Activated CD8-positive, alpha-beta memory T cell treated with anti-CD3 and anti-CD28 coated beads, Interleukin-2, amount 10 ng/mL, durations not matched to agents 7 days and 5 days (primary cell): Measurements from ENCODE around the gene CTBP2. TPM values are rescaled to one million over a fixed set of nuclear protein-coding genes. Genes with fewer than 3 reads are reported as not detected.
A peak's percentile ranks its signal among the peaks of the same experiment; 100 is the strongest.

Experiments
- ATAC-seq: fragments of 150-1000 bp; cut with Tn5 transposase; one replicate; pipeline ENCODE4 v1.10.0; 2021; ENCODE audit warnings: moderate library complexity
- CTCF ChIA-PET: fragments of 350-600 bp; sonication (Branson Sonifier 250); formaldehyde crosslinking; loops from one replicate; lab custom pipeline; 2021; ENCODE audit warnings: antibody characterized with exemption; lab: Charles Lee
- DNase-seq: peaks from one replicate; pipeline ENCODE4 v3.0.0-alpha.2; 2020
- H3K27ac Mint-ChIP-seq: one replicate; pipeline ENCODE4 v1.8.0; 2021; ENCODE audit warnings: mild to moderate bottlenecking, mixed read lengths
- H3K27me3 Mint-ChIP-seq: one replicate; pipeline ENCODE4 v1.8.0; 2021; ENCODE audit warnings: mixed read lengths
- H3K36me3 Mint-ChIP-seq: one replicate; pipeline ENCODE4 v1.8.0; 2021; ENCODE audit warnings: mild to moderate bottlenecking, mixed read lengths
- H3K4me1 Mint-ChIP-seq: one replicate; pipeline ENCODE4 v1.8.0; 2021; ENCODE audit warnings: mixed read lengths
- H3K4me3 Mint-ChIP-seq: one replicate; pipeline ENCODE4 v1.8.0; 2021; ENCODE audit warnings: mild to moderate bottlenecking, moderate library complexity, mixed read lengths
- H3K9me3 Mint-ChIP-seq: one replicate; pipeline ENCODE4 v1.8.0; 2022; ENCODE audit warnings: low read depth, mixed read lengths
- total RNA-seq, 2 experiments: library from RNA; stranded (reverse); gene quantifications; one replicate each; pipeline ENCODE4 v1.2.3, GENCODE V29; 2021

CTBP2 gene
- total RNA-seq, 2 experiments from 2014 or later = 0.61 to 0.82 TPM

GRCh38 chr10:125004571-125005311 is 155.6 kb downstream of the CTBP2 start:
- Mint-ChIP-seq H3K4me3 (no peak overlapping the region), H3K27me3 (peaks cover 10% of the 10 kb centered on the region), H3K4me1 (no peaks in the 10 kb centered on the region), H3K9me3 (no peaks in the 10 kb centered on the region), H3K27ac (no peak overlapping the region), H3K36me3 (no peaks in the 10 kb centered on the region)
- ATAC-seq (no peak), DNase-seq (no peak)
- CTCF ChIA-PET = interaction anchor here (1.2 kb wide), 1 partner anchor 12 kb away, joined by 3 read pairs; no protein-coding TSS in a partner anchor

- peaks cover 7% of the 10 kb centered on the region for H3K27me3 Mint-ChIP-seq
- no peaks in the 10 kb centered on the region for H3K9me3 Mint-ChIP-seq
- DNase-seq (no peak), ATAC-seq (no peak)
- no peak overlapping the region for H3K4me3 Mint-ChIP-seq
- CTCF ChIA-PET = no interaction called here
- no peak overlapping the region for H3K27ac Mint-ChIP-seq
- no peaks in the 10 kb centered on the region for H3K4me1 Mint-ChIP-seq
- no peaks in the 10 kb centered on the region for H3K36me3 Mint-ChIP-seq
Measured at GRCh38 chr10:125003901-125004467, 156.4 kb downstream of the CTBP2 start.

- Mint-ChIP-seq H3K27me3 (peaks cover 2% of the 10 kb centered on the region), H3K27ac (no peak overlapping the region), H3K4me1 (no peaks in the 10 kb centered on the region), H3K36me3 (no peaks in the 10 kb centered on the region), H3K9me3 (no peaks in the 10 kb centered on the region), H3K4me3 (no peak overlapping the region)
- ATAC-seq (no peak), DNase-seq (no peak)
- CTCF ChIA-PET = interaction anchor here (1.1 kb wide), 1 partner anchor 11 kb away, joined by 4 read pairs; no protein-coding TSS in a partner anchor
Measured at GRCh38 chr10:125003146-125003900, 157.0 kb downstream of the CTBP2 start.

GRCh38 chr10:125002423-125003145 is 157.8 kb downstream of the CTBP2 start:
- Mint-ChIP-seq H3K4me3 (no peak overlapping the region), H3K27me3 (peaks cover 2% of the 10 kb centered on the region), H3K27ac (no peak overlapping the region), H3K36me3 (no peaks in the 10 kb centered on the region), H3K9me3 (no peaks in the 10 kb centered on the region), H3K4me1 (no peaks in the 10 kb centered on the region)
- CTCF ChIA-PET = interaction anchor here (1.1 kb wide), 1 partner anchor 10 kb away, joined by 4 read pairs; no protein-coding TSS in a partner anchor
- no peak for DNase-seq
- ATAC-seq = no peak

GRCh38 chr10:125002047-125002422 is 158.3 kb downstream of the CTBP2 start:
- no peak for ATAC-seq
- Mint-ChIP-seq H3K4me1 (no peaks in the 10 kb centered on the region), H3K27ac (no peak overlapping the region), H3K27me3 (no peaks in the 10 kb centered on the region), H3K9me3 (no peaks in the 10 kb centered on the region), H3K4me3 (no peak overlapping the region), H3K36me3 (no peaks in the 10 kb centered on the region)
- DNase-seq = no peak
- CTCF ChIA-PET = interaction anchor here (1.1 kb wide), 1 partner anchor 9 kb away, joined by 4 read pairs; no protein-coding TSS in a partner anchor

- ATAC-seq = no peak
- no peaks in the 10 kb centered on the region for H3K27me3 Mint-ChIP-seq
- no peaks in the 10 kb centered on the region for H3K4me1 Mint-ChIP-seq
- no peaks in the 10 kb centered on the region for H3K9me3 Mint-ChIP-seq
- no peak overlapping the region for H3K27ac Mint-ChIP-seq
- no peak overlapping the region for H3K4me3 Mint-ChIP-seq
- H3K36me3 Mint-ChIP-seq = no peaks in the 10 kb centered on the region
- no peak for DNase-seq
- CTCF ChIA-PET = no interaction called here
Measured at GRCh38 chr10:125001313-125002046, 158.9 kb downstream of the CTBP2 start.

GRCh38 chr10:125000366-125001312 is 159.7 kb downstream of the CTBP2 start:
- H3K9me3 Mint-ChIP-seq = no peaks in the 10 kb centered on the region
- DNase-seq (no peak), ATAC-seq (no peak)
- H3K4me3 Mint-ChIP-seq = no peak overlapping the region
- H3K36me3 Mint-ChIP-seq = no peaks in the 10 kb centered on the region
- CTCF ChIA-PET = interaction anchor here (1.2 to 2.1 kb wide), 2 partner anchors 9 to 47 kb away, joined by 4 to 7 read pairs; no protein-coding TSS in a partner anchor
- no peak overlapping the region for H3K27ac Mint-ChIP-seq
- H3K4me1 Mint-ChIP-seq = no peaks in the 10 kb centered on the region
- H3K27me3 Mint-ChIP-seq = no peaks in the 10 kb centered on the region

GRCh38 chr10:124999433-125000365 is 160.7 kb downstream of the CTBP2 start:
- Mint-ChIP-seq H3K4me3 (no peak overlapping the region), H3K9me3 (no peaks in the 10 kb centered on the region), H3K27me3 (no peaks in the 10 kb centered on the region), H3K4me1 (no peaks in the 10 kb centered on the region), H3K36me3 (no peaks in the 10 kb centered on the region), H3K27ac (no peak overlapping the region)
- DNase-seq (no peak), ATAC-seq (no peak)
- CTCF ChIA-PET = interaction anchor here (1.2 to 2.1 kb wide), 2 partner anchors 8 to 48 kb away, joined by 4 to 7 read pairs; no protein-coding TSS in a partner anchor

- CTCF ChIA-PET = interaction anchor here (2.1 kb wide), 1 partner anchor 7 kb away, joined by 7 read pairs; no protein-coding TSS in a partner anchor
- Mint-ChIP-seq H3K4me1 (no peaks in the 10 kb centered on the region), H3K27ac (no peak overlapping the region), H3K4me3 (no peak overlapping the region), H3K27me3 (no peaks in the 10 kb centered on the region), H3K36me3 (no peaks in the 10 kb centered on the region), H3K9me3 (no peaks in the 10 kb centered on the region)
- no peak for ATAC-seq
- peak; percentile 32 for DNase-seq
Measured at GRCh38 chr10:124998624-124999291, 161.6 kb downstream of the CTBP2 start.

GRCh38 chr10:124997771-124998623 is 162.4 kb downstream of the CTBP2 start:
- Mint-ChIP-seq H3K27me3 (no peaks in the 10 kb centered on the region), H3K9me3 (no peaks in the 10 kb centered on the region), H3K27ac (no peak overlapping the region), H3K4me1 (no peaks in the 10 kb centered on the region), H3K4me3 (no peak overlapping the region), H3K36me3 (no peaks in the 10 kb centered on the region)
- ATAC-seq (no peak), DNase-seq (peak; percentile 27)
- CTCF ChIA-PET = no interaction called here
